GM23338 (cell line): Measurements from ENCODE around the gene PDIA6. TPM values are rescaled to one million over a fixed set of nuclear protein-coding genes. Genes with fewer than 3 reads are reported as not detected.

Source experiments
- ATAC-seq: fragments of 200-7000 bp; cut with Tn5 transposase; 3 replicates; pipeline ENCODE4 v1.9.1; 2020
- DNase-seq: peaks from one replicate; pipeline ENCODE4 v3.0.0-alpha.2; 2015; ENCODE audit warnings: low spot score
- H2AFZ ChIP-seq: fragments of 200-600 bp; sonication (generic); 2 replicates; pipeline ENCODE4 v1.8.0; 2016; ENCODE audit warnings: antibody characterized with exemption, mild to moderate bottlenecking, moderate library complexity
- H3F3A ChIP-seq: fragments of 200-600 bp; sonication (generic); replicated peaks from 2 replicates; pipeline ENCODE4 v1.8.0; 2017; ENCODE audit warnings: antibody characterized with exemption, mixed run types, low read depth
- H3K27ac ChIP-seq: fragments of 200-600 bp; sonication (generic); 2 replicates; pipeline ENCODE4 v1.6.1; 2016; ENCODE audit warnings: low read depth
- H3K27me3 ChIP-seq: fragments of 200-600 bp; sonication (generic); 2 replicates; pipeline ENCODE4 v1.8.0; 2016; ENCODE audit warnings: mild to moderate bottlenecking, mixed run types, moderate library complexity; ENCODE audit not compliant: insufficient read depth
- H3K36me3 ChIP-seq: fragments of 200-600 bp; sonication (generic); 2 replicates; pipeline ENCODE4 v1.8.0; 2016; ENCODE audit warnings: mild to moderate bottlenecking; ENCODE audit not compliant: insufficient read depth
- H3K4me1 ChIP-seq: fragments of 200-600 bp; sonication (generic); 2 replicates; pipeline ENCODE4 v1.8.0; 2016; ENCODE audit warnings: mild to moderate bottlenecking, moderate library complexity; ENCODE audit not compliant: insufficient read depth
- H3K4me2 ChIP-seq: fragments of 200-600 bp; sonication (generic); 2 replicates; pipeline ENCODE4 v1.7.1; 2017; ENCODE audit warnings: mixed run types
- H3K4me3 ChIP-seq: fragments of 200-600 bp; sonication (generic); 2 replicates; pipeline ENCODE4 v1.6.1; 2016; ENCODE audit warnings: mixed run types
- H3K79me2 ChIP-seq: fragments of 200-600 bp; sonication (generic); replicated peaks from 2 replicates; pipeline ENCODE4 v1.8.0; 2017; ENCODE audit warnings: mild to moderate bottlenecking; ENCODE audit not compliant: insufficient read depth
- H3K9me2 ChIP-seq: fragments of 200-600 bp; sonication (generic); 2 replicates; pipeline ENCODE4 v1.8.0; 2017; ENCODE audit not compliant: insufficient read depth
- H4K20me1 ChIP-seq: fragments of 200-600 bp; sonication (generic); replicated peaks from 2 replicates; pipeline ENCODE4 v1.8.0; 2017; ENCODE audit warnings: mild to moderate bottlenecking; ENCODE audit not compliant: insufficient read depth
- H3K27ac Mint-ChIP-seq: 2 replicates; pipeline ENCODE4 v1.8.0; 2020; ENCODE audit warnings: inconsistent platforms, mild to moderate bottlenecking, moderate library complexity, mixed read lengths
- H3K27me3 Mint-ChIP-seq: 3 replicates; pipeline ENCODE4 v1.8.0; 2022; ENCODE audit warnings: low read depth, mild to moderate bottlenecking, moderate library complexity, mixed read lengths, inconsistent platforms; ENCODE audit not compliant: insufficient read depth, poor library complexity
- H3K36me3 Mint-ChIP-seq: 3 replicates; pipeline ENCODE4 v1.8.0; 2021; ENCODE audit warnings: low read depth, mild to moderate bottlenecking, inconsistent platforms, moderate library complexity, mixed read lengths
- H3K4me1 Mint-ChIP-seq: 3 replicates; pipeline ENCODE4 v1.8.0; 2020; ENCODE audit warnings: mild to moderate bottlenecking, inconsistent platforms, mixed read lengths
- H3K4me3 Mint-ChIP-seq: 3 replicates; pipeline ENCODE4 v1.8.0; 2021; ENCODE audit warnings: moderate library complexity, mild to moderate bottlenecking, inconsistent platforms, mixed read lengths
- H3K9me3 Mint-ChIP-seq: 3 replicates; pipeline ENCODE4 v1.8.0; 2020; ENCODE audit warnings: moderate library complexity, mild to moderate bottlenecking, inconsistent platforms, mixed read lengths
- CREB1 ChIP-seq: fragments of 250-450 bp; sonication (Bioruptor Pico); IDR thresholded peaks from 2 replicates; pipeline ENCODE4 v1.5.0; 2020; ENCODE audit warnings: low read depth, mild to moderate bottlenecking, moderate library complexity
- EZH2 ChIP-seq: fragments of 200-600 bp; sonication (generic); IDR thresholded peaks from one replicate; pipeline ENCODE4 v1.8.0; 2017; ENCODE audit warnings: antibody characterized with exemption, mild to moderate bottlenecking, low read depth; ENCODE audit not compliant: unreplicated experiment
- EZH2phosphoT487 ChIP-seq: fragments of 200-600 bp; sonication (generic); IDR thresholded peaks from one replicate; pipeline ENCODE4 v1.8.1; 2018; ENCODE audit warnings: antibody characterized with exemption; ENCODE audit not compliant: unreplicated experiment
- NANOG ChIP-seq: IDR thresholded peaks from 2 replicates; pipeline ENCODE4 v1.6.1; 2016; ENCODE audit warnings: antibody characterized with exemption, borderline replicate concordance
- POLR2AphosphoS5 ChIP-seq: IDR thresholded peaks from 2 replicates; pipeline ENCODE4 v1.6.1; 2016; ENCODE audit warnings: antibody characterized with exemption, low read depth
- ZNF114 ChIP-seq: fragments of 250-450 bp; sonication (Bioruptor Pico); IDR thresholded peaks from 2 replicates; pipeline ENCODE4 v1.5.0; 2020; ENCODE audit warnings: mild to moderate bottlenecking, moderate library complexity
- polyA plus RNA-seq: library from polyadenylated mRNA; unstranded; fragments of >200 nt; fragmentation: Nextera tagmentation; extraction: Ambion mirVana; gene quantifications from 2 replicates; pipeline ENCODE4 v1.2.1, GENCODE V29; 2016
- total RNA-seq: library from RNA; depleted of rRNA; stranded (reverse); fragments of >200 nt; shearing (Covaris generic); gene quantifications from 2 replicates; pipeline ENCODE4 v1.2.3, GENCODE V29; 2014
- TF ChIP-seq, protein P1 (sequence below), 2 experiments: fragments of 200-600 bp in 1 of 2; sonication (generic) in 1 of 2; conservative IDR thresholded peaks; 2 replicates each; pipeline versions ENCODE4 v1.5.1 to v1.6.1; 2016 to 2017; ENCODE audit warnings: antibody characterized with exemption in 2 of 2, low read depth in 2 of 2, mild to moderate bottlenecking in 2 of 2, moderate library complexity in 1 of 2
- TF ChIP-seq, protein P2 (sequence below): fragments of 250-450 bp; sonication (Bioruptor Pico); IDR thresholded peaks from 2 replicates; pipeline ENCODE4 v1.5.0; 2020; ENCODE audit warnings: mild to moderate bottlenecking, moderate library complexity
- TF ChIP-seq, protein P3 (sequence below): IDR thresholded peaks from one replicate; pipeline ENCODE4 v1.6.1; 2018; ENCODE audit warnings: antibody characterized with exemption; ENCODE audit not compliant: unreplicated experiment
- TF ChIP-seq, protein P4 (sequence below): IDR thresholded peaks from 2 replicates; pipeline ENCODE4 v1.6.1; 2016; ENCODE audit warnings: antibody characterized with exemption

Gene PDIA6
- total and polyA plus RNA-seq, 2 experiments from 2014 or later, result 331 to 382 TPM

DNA sequence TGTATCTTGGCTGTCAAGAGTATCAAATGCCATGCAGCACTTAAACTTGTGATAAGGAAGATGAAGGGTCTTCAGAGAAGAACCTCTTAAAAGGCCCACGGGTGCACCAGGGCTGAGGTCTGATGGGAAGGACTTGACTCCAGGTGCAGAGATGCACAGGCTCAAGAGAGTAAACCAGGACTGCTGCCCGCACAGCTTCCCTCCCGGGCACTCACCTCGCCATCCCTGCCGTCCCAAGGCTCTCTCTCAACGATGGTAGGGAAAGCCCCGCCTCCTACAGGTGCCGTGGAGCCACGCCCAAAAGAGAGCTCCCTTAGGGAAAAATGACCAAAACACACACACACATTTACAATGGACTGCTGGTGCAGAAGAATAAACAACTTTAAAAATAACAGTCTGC, 27.9 kb downstream of the PDIA6 start:
- Histone ChIP-seq H3K9me2 (no peaks in the 10 kb centered on the region), H3K36me3 (peaks cover 77% of the 10 kb centered on the region), H3K27me3 (no peaks in the 10 kb centered on the region), H4K20me1 (peaks cover 49% of the 10 kb centered on the region), H3K27ac (no peak overlapping the region), H2AFZ (no peak overlapping the region), H3F3A (0 out of 2 replicates have a peak, but pooled peaks cover 9% of the 10 kb centered on the region), H3K4me2 (no peak overlapping the region), H3K79me2 (peaks cover 24% of the 10 kb centered on the region), H3K4me3 (no peak overlapping the region), H3K4me1 (no peaks in the 10 kb centered on the region)
- Mint-ChIP-seq H3K9me3 (no peaks in the 10 kb centered on the region), H3K27me3 (no peaks in the 10 kb centered on the region), H3K27ac (no peak overlapping the region), H3K36me3 (peaks cover 98% of the 10 kb centered on the region), H3K4me3 (no peak overlapping the region), H3K4me1 (no peaks in the 10 kb centered on the region)
- ATAC-seq, result no peak
- TF ChIP-seq, protein P1, sequence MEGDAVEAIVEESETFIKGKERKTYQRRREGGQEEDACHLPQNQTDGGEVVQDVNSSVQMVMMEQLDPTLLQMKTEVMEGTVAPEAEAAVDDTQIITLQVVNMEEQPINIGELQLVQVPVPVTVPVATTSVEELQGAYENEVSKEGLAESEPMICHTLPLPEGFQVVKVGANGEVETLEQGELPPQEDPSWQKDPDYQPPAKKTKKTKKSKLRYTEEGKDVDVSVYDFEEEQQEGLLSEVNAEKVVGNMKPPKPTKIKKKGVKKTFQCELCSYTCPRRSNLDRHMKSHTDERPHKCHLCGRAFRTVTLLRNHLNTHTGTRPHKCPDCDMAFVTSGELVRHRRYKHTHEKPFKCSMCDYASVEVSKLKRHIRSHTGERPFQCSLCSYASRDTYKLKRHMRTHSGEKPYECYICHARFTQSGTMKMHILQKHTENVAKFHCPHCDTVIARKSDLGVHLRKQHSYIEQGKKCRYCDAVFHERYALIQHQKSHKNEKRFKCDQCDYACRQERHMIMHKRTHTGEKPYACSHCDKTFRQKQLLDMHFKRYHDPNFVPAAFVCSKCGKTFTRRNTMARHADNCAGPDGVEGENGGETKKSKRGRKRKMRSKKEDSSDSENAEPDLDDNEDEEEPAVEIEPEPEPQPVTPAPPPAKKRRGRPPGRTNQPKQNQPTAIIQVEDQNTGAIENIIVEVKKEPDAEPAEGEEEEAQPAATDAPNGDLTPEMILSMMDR (conservative IDR thresholded peaks at IDR 0.05; ENCODE audit: low read depth in 2 of 2), result no peak
- no peak for TF ChIP-seq POLR2AphosphoS5
- TF ChIP-seq NANOG, result no peak
- TF ChIP-seq, protein P2, sequence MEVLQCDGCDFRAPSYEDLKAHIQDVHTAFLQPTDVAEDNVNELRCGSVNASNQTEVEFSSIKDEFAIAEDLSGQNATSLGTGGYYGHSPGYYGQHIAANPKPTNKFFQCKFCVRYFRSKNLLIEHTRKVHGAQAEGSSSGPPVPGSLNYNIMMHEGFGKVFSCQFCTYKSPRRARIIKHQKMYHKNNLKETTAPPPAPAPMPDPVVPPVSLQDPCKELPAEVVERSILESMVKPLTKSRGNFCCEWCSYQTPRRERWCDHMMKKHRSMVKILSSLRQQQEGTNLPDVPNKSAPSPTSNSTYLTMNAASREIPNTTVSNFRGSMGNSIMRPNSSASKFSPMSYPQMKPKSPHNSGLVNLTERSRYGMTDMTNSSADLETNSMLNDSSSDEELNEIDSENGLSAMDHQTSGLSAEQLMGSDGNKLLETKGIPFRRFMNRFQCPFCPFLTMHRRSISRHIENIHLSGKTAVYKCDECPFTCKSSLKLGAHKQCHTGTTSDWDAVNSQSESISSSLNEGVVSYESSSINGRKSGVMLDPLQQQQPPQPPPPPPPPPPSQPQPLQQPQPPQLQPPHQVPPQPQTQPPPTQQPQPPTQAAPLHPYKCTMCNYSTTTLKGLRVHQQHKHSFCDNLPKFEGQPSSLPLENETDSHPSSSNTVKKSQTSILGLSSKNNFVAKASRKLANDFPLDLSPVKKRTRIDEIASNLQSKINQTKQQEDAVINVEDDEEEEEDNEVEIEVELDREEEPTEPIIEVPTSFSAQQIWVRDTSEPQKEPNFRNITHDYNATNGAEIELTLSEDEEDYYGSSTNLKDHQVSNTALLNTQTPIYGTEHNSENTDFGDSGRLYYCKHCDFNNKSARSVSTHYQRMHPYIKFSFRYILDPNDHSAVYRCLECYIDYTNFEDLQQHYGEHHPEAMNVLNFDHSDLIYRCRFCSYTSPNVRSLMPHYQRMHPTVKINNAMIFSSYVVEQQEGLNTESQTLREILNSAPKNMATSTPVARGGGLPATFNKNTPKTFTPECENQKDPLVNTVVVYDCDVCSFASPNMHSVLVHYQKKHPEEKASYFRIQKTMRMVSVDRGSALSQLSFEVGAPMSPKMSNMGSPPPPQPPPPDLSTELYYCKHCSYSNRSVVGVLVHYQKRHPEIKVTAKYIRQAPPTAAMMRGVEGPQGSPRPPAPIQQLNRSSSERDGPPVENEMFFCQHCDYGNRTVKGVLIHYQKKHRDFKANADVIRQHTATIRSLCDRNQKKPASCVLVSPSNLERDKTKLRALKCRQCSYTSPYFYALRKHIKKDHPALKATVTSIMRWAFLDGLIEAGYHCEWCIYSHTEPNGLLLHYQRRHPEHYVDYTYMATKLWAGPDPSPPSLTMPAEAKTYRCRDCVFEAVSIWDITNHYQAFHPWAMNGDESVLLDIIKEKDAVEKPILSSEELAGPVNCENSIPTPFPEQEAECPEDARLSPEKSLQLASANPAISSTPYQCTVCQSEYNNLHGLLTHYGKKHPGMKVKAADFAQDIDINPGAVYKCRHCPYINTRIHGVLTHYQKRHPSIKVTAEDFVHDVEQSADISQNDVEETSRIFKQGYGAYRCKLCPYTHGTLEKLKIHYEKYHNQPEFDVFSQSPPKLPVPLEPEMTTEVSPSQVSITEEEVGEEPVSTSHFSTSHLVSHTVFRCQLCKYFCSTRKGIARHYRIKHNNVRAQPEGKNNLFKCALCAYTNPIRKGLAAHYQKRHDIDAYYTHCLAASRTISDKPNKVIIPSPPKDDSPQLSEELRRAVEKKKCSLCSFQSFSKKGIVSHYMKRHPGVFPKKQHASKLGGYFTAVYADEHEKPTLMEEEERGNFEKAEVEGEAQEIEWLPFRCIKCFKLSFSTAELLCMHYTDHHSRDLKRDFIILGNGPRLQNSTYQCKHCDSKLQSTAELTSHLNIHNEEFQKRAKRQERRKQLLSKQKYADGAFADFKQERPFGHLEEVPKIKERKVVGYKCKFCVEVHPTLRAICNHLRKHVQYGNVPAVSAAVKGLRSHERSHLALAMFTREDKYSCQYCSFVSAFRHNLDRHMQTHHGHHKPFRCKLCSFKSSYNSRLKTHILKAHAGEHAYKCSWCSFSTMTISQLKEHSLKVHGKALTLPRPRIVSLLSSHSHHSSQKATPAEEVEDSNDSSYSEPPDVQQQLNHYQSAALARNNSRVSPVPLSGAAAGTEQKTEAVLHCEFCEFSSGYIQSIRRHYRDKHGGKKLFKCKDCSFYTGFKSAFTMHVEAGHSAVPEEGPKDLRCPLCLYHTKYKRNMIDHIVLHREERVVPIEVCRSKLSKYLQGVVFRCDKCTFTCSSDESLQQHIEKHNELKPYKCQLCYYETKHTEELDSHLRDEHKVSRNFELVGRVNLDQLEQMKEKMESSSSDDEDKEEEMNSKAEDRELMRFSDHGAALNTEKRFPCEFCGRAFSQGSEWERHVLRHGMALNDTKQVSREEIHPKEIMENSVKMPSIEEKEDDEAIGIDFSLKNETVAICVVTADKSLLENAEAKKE (CRISPR knock-in tag), result no peak
- TF ChIP-seq CREB1 (CRISPR knock-in tag), result no peak
- no peak for TF ChIP-seq ZNF114 (CRISPR knock-in tag)
- TF ChIP-seq, protein P3, sequence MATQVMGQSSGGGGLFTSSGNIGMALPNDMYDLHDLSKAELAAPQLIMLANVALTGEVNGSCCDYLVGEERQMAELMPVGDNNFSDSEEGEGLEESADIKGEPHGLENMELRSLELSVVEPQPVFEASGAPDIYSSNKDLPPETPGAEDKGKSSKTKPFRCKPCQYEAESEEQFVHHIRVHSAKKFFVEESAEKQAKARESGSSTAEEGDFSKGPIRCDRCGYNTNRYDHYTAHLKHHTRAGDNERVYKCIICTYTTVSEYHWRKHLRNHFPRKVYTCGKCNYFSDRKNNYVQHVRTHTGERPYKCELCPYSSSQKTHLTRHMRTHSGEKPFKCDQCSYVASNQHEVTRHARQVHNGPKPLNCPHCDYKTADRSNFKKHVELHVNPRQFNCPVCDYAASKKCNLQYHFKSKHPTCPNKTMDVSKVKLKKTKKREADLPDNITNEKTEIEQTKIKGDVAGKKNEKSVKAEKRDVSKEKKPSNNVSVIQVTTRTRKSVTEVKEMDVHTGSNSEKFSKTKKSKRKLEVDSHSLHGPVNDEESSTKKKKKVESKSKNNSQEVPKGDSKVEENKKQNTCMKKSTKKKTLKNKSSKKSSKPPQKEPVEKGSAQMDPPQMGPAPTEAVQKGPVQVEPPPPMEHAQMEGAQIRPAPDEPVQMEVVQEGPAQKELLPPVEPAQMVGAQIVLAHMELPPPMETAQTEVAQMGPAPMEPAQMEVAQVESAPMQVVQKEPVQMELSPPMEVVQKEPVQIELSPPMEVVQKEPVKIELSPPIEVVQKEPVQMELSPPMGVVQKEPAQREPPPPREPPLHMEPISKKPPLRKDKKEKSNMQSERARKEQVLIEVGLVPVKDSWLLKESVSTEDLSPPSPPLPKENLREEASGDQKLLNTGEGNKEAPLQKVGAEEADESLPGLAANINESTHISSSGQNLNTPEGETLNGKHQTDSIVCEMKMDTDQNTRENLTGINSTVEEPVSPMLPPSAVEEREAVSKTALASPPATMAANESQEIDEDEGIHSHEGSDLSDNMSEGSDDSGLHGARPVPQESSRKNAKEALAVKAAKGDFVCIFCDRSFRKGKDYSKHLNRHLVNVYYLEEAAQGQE, result no peak
- TF ChIP-seq, protein P4, sequence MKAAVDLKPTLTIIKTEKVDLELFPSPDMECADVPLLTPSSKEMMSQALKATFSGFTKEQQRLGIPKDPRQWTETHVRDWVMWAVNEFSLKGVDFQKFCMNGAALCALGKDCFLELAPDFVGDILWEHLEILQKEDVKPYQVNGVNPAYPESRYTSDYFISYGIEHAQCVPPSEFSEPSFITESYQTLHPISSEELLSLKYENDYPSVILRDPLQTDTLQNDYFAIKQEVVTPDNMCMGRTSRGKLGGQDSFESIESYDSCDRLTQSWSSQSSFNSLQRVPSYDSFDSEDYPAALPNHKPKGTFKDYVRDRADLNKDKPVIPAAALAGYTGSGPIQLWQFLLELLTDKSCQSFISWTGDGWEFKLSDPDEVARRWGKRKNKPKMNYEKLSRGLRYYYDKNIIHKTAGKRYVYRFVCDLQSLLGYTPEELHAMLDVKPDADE, result no peak
- TF ChIP-seq EZH2phosphoT487, result no peak
- no peak for TF ChIP-seq EZH2
- DNase-seq, result no peak
